ENCODE measurements around the gene FAM13B. TPM values are rescaled to one million over a fixed set of nuclear protein-coding genes. Genes with fewer than 3 reads are reported as not detected.
A peak's percentile ranks its signal among the peaks of the same experiment; 100 is the strongest.

Gene FAM13B
- total and polyA plus RNA-seq, 9 of the 15 experiments (the other 6 are each of a cell fraction or from before 2014, with no cell fraction given): 2.3 to 21.6 (median 14.1) TPM

- TF ChIP-seq ZNF511 (CRISPR knock-in tag; IDR thresholded peaks at IDR 0.05) (peak; percentile 36), NR4A1 (CRISPR knock-in tag; IDR thresholded peaks at IDR 0.05) (no peak), NR4A1 (tag; IDR thresholded peaks at IDR 0.05) (no peak), NR1H2 (CRISPR knock-in tag; IDR thresholded peaks at IDR 0.05) (no peak), CEBPZ (IDR thresholded peaks at IDR 0.05; ENCODE audit: borderline replicate concordance, low read depth, low read length) (no peak), ADNP (tag; IDR thresholded peaks at IDR 0.05) (no peak), NFIC (IDR thresholded peaks at IDR 0.05) (peak; percentile 53), CGGBP1 (CRISPR knock-in tag; IDR thresholded peaks at IDR 0.05) (no peak), NFRKB (IDR thresholded peaks at IDR 0.05; ENCODE audit: low read depth) (0 out of 2 replicates have a peak, but pooled peaks have one; percentile 38), CTCF (IDR thresholded peaks at IDR 0.05 in 2 of 3, conservative IDR thresholded peaks at IDR 0.05 in 1 of 3; ENCODE audit: insufficient read depth in 2 of 3, low read depth in 1 of 3, low read length in 3 of 3) (peak in 1 of 3 experiments; percentile 28; a peak in 1 of 6 replicates), ZFPM2 (CRISPR knock-in tag; IDR thresholded peaks at IDR 0.05) (no peak), ELF1 (tag; IDR thresholded peaks at IDR 0.05) (0 out of 2 replicates have a peak, but pooled peaks have one; percentile 58), ZNF124 (CRISPR knock-in tag; IDR thresholded peaks at IDR 0.05) (no peak), MAZ (CRISPR knock-in tag; conservative IDR thresholded peaks at IDR 0.05 in 1 of 2, IDR thresholded peaks at IDR 0.05 in 1 of 2) (peak; percentile 39 to 61; a peak in 2 of 4 replicates)
These were observed at the start of gene FAM13B (continued) for GRCh38 chr5:138032572-138033385.
